ENCODE data around the gene SH2D3C. TPM values are rescaled to one million over a fixed set of nuclear protein-coding genes. Genes with fewer than 3 reads are reported as not detected.

SH2D3C gene, protein sequence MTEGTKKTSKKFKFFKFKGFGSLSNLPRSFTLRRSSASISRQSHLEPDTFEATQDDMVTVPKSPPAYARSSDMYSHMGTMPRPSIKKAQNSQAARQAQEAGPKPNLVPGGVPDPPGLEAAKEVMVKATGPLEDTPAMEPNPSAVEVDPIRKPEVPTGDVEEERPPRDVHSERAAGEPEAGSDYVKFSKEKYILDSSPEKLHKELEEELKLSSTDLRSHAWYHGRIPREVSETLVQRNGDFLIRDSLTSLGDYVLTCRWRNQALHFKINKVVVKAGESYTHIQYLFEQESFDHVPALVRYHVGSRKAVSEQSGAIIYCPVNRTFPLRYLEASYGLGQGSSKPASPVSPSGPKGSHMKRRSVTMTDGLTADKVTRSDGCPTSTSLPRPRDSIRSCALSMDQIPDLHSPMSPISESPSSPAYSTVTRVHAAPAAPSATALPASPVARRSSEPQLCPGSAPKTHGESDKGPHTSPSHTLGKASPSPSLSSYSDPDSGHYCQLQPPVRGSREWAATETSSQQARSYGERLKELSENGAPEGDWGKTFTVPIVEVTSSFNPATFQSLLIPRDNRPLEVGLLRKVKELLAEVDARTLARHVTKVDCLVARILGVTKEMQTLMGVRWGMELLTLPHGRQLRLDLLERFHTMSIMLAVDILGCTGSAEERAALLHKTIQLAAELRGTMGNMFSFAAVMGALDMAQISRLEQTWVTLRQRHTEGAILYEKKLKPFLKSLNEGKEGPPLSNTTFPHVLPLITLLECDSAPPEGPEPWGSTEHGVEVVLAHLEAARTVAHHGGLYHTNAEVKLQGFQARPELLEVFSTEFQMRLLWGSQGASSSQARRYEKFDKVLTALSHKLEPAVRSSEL
- total RNA-seq = 10 to 100 TPM; 43.4 to 48.6 TPM
- 10 to 100 TPM in 1 of 2 donors, 1 to 10 TPM in 1; 8.7 to 51.5 TPM for polyA plus RNA-seq

- Mint-ChIP-seq H3K36me3 (peaks cover 0 to 28% of the 10 kb centered on the region in 2 donors), H3K27ac (peak within 1 kb of the TSS; percentile 96 to 98 (median 97)), H3K4me3 (peak within 1 kb of the TSS; percentile 99 to 100 (median 100)), H3K9me3 (no peaks in the 10 kb centered on the region), H3K27me3 (no peaks in the 10 kb centered on the region), H3K4me1 (peaks cover 25 to 81% (median 57%) of the 10 kb centered on the region in 4 donors)
- peak within 1 kb of the TSS; percentile 63 to 97 for H3K4me3 ChIP-seq (ENCODE audit: low read length in 2 of 2)
- peak in 1 of 5 donors; percentile 67 for DNase-seq
- POLR2A ChIA-PET (ENCODE audit: partially characterized antibody) = interaction anchor here (0.6 to 12.3 kb wide), 17 partner anchors 9 to 350 kb away, joined by 3 to 377 read pairs (median 4); partner anchors contain the start of genes ENG, LRSAM1, RPL12 and ST6GALNAC6
- peaks cover 80% of the 10 kb centered on the region for H3K4me1 ChIP-seq (ENCODE audit: insufficient read depth, low read length)
- CTCF ChIA-PET (ENCODE audit: partially characterized antibody) = interaction anchor here (1.1 to 2.9 kb wide), 4 partner anchors 9 to 92 kb away, joined by 3 to 12 read pairs (median 12); partner anchors contain the start of gene TOR2A
- H3K9me3 ChIP-seq (ENCODE audit: control insufficient read depth in 1 of 2, low read length in 2 of 2) = no peaks in the 10 kb centered on the region
- H3K36me3 ChIP-seq (ENCODE audit: insufficient read depth, low read length) = peaks cover 10% of the 10 kb centered on the region
- H3K27me3 ChIP-seq (ENCODE audit: insufficient read depth, low read length) = no peaks in the 10 kb centered on the region
- peak within 1 kb of the TSS; percentile 91 for H3K27ac ChIP-seq (ENCODE audit: low read depth, low read length)
- intact Hi-C loops (cut with micrococcal nuclease) = no loop called here
Measured at GRCh38 chr9:127778280-127779135, at the start of gene SH2D3C. TSS of gene SH2D3C (minus strand) at chr9:127778666. CDS start at chr9:127778627, 39 bp downstream.

GRCh38 chr9:127826253-127826913, 47.9 kb upstream of the SH2D3C start:
- CTCF ChIA-PET (ENCODE audit: partially characterized antibody) = no interaction called here
- DNase-seq = no peak
- Histone ChIP-seq H3K27ac (ENCODE audit: low read depth, low read length) (no peak overlapping the region), H3K36me3 (ENCODE audit: insufficient read depth, low read length) (no peaks in the 10 kb centered on the region), H3K4me3 (ENCODE audit: low read length in 2 of 2) (no peak overlapping the region), H3K9me3 (ENCODE audit: control insufficient read depth in 1 of 2, low read length in 2 of 2) (no peaks in the 10 kb centered on the region), H3K27me3 (ENCODE audit: insufficient read depth, low read length) (no peaks in the 10 kb centered on the region), H3K4me1 (ENCODE audit: insufficient read depth, low read length) (no peaks in the 10 kb centered on the region)
- POLR2A ChIA-PET (ENCODE audit: partially characterized antibody) = interaction anchor here (0.9 kb wide), 1 partner anchor 43 kb away, joined by 3 read pairs; no protein-coding TSS in a partner anchor
- intact Hi-C loops (cut with micrococcal nuclease) = no loop called here
- no peak overlapping the region for H3K4me3 Mint-ChIP-seq
- peak overlapping the region in 4 of 7 donors; percentile 11 to 71 (median 42) for H3K27ac Mint-ChIP-seq
- no peaks in the 10 kb centered on the region for H3K27me3 Mint-ChIP-seq
- H3K36me3 Mint-ChIP-seq = peaks cover 0 to 6% of the 10 kb centered on the region in 2 donors
- H3K9me3 Mint-ChIP-seq = no peaks in the 10 kb centered on the region
- H3K4me1 Mint-ChIP-seq = no peaks in the 10 kb centered on the region

DNA sequence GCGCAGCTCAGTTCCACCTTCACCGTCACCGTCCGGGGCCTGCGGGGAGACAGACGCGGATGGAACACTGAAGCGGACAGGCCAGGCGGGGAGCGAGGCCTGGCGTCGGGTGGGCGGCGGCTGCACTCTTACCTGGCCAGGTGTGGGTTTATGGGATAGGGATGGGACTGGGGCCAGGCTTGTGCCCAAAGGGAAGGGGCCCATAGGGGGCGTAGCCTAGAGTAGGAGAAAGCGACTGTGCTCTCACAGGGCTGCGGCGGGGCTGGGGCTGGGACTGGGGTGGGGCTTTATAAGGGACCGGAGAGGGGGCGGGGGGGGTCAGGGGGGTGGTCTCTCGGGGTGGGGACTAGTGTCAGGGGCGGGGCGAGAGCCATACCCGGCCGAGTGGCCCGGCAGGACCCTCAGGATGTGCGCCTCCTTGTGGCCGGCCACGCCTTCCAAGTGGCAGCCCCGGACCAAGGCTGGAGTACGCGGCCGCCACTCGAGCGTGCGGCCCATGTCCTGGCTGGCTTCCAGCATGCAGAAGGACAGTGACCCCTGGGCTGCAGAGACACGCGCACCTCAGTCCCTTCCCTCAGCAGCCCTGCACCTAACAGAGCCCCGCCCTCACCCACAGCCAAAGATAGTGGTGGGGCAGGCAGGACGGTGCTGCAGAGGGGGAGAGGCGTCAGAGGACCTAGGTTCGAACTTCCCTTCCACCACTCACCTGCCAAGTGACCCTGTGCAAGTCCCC, 47.0 kb upstream of the SH2D3C start:
- ChIA-PET CTCF (ENCODE audit: partially characterized antibody) (interaction anchor here (1.1 kb wide), 2 partner anchors 44 to 96 kb away, joined by 3 read pairs; no protein-coding TSS in a partner anchor), POLR2A (ENCODE audit: partially characterized antibody) (no interaction called here)
- peak overlapping the region in 1 of 7 donors; percentile 71 for H3K27ac Mint-ChIP-seq

DNA sequence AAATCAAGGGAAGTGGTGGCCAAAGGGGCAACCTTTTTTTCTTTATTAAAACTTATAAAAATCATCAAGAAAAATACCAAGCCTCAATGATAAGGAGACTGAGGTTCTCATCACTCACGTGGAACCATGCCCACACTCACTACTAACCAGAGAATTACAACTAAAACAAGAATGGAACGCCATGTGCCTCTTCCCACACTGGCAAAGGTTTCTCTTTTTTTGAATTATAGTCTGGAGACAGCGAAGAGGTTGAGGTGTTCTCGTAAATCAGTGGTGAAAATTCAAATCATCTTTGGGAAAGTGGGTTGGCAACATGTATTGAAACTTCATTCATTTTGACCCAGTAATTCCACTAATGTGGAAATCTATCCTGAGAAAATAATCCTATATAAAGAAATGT, 43.6 kb upstream of the SH2D3C start:
- intact Hi-C loops (cut with micrococcal nuclease) = no loop called here
- H3K9me3 Mint-ChIP-seq = no peaks in the 10 kb centered on the region
- no peak overlapping the region for H3K27ac Mint-ChIP-seq
- Histone ChIP-seq H3K9me3 (ENCODE audit: control insufficient read depth in 1 of 2, low read length in 2 of 2) (no peaks in the 10 kb centered on the region), H3K4me3 (ENCODE audit: low read length in 2 of 2) (no peak overlapping the region), H3K4me1 (ENCODE audit: insufficient read depth, low read length) (no peaks in the 10 kb centered on the region), H3K27me3 (ENCODE audit: insufficient read depth, low read length) (no peaks in the 10 kb centered on the region), H3K27ac (ENCODE audit: low read depth, low read length) (no peak overlapping the region), H3K36me3 (ENCODE audit: insufficient read depth, low read length) (no peaks in the 10 kb centered on the region)
- peaks cover 6 to 21% of the 10 kb centered on the region in 2 donors for H3K36me3 Mint-ChIP-seq
- POLR2A ChIA-PET (ENCODE audit: partially characterized antibody) = no interaction called here
- no peak overlapping the region for H3K4me3 Mint-ChIP-seq
- H3K4me1 Mint-ChIP-seq = peaks cover 0 to 3% (median 0%) of the 10 kb centered on the region in 4 donors
- no peaks in the 10 kb centered on the region for H3K27me3 Mint-ChIP-seq
- no peak for DNase-seq
- CTCF ChIA-PET (ENCODE audit: partially characterized antibody) = no interaction called here

More for the DNA sequence above, 47.0 kb upstream of the SH2D3C start:
- Histone ChIP-seq H3K36me3 (ENCODE audit: insufficient read depth, low read length) (no peaks in the 10 kb centered on the region), H3K4me3 (ENCODE audit: low read length in 2 of 2) (no peak overlapping the region), H3K4me1 (ENCODE audit: insufficient read depth, low read length) (no peaks in the 10 kb centered on the region), H3K27me3 (ENCODE audit: insufficient read depth, low read length) (no peaks in the 10 kb centered on the region), H3K9me3 (ENCODE audit: control insufficient read depth in 1 of 2, low read length in 2 of 2) (no peaks in the 10 kb centered on the region), H3K27ac (ENCODE audit: low read depth, low read length) (no peak overlapping the region)
- no peaks in the 10 kb centered on the region for H3K27me3 Mint-ChIP-seq
- no peak for DNase-seq
- H3K9me3 Mint-ChIP-seq = no peaks in the 10 kb centered on the region
- no peak overlapping the region for H3K4me3 Mint-ChIP-seq
- peaks cover 0 to 9% of the 10 kb centered on the region in 2 donors for H3K36me3 Mint-ChIP-seq
- intact Hi-C loops (cut with micrococcal nuclease) = no loop called here
- peaks cover 0 to 2% (median 0%) of the 10 kb centered on the region in 4 donors for H3K4me1 Mint-ChIP-seq

DNA sequence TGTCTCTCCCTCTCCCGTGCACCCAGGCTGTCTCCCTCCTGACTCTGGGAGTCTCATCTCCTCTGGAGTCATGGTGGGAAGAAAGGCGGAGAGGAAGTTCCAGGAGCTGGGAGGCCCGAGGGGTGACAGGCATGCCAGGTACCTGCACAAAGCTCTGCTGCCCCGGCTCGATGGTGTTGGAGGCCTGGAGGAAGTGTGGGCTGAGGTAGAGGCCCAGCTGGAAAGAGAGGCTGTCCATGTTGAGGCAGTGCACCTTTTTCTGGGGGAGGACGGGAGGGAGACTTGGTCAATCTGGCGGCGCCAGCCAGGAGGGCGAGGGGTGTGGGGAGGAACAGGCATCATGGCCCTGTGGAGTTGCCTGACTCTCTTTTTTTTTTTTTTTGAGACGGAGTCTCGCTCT, 40.1 kb upstream of the SH2D3C start:
- Histone ChIP-seq H3K36me3 (ENCODE audit: insufficient read depth, low read length) (peaks cover 10% of the 10 kb centered on the region), H3K9me3 (ENCODE audit: control insufficient read depth in 1 of 2, low read length in 2 of 2) (no peaks in the 10 kb centered on the region), H3K27ac (ENCODE audit: low read depth, low read length) (no peak overlapping the region), H3K4me1 (ENCODE audit: insufficient read depth, low read length) (no peaks in the 10 kb centered on the region), H3K27me3 (ENCODE audit: insufficient read depth, low read length) (no peaks in the 10 kb centered on the region), H3K4me3 (ENCODE audit: low read length in 2 of 2) (no peak overlapping the region)
- POLR2A ChIA-PET (ENCODE audit: partially characterized antibody) = interaction anchor here (0.5 to 1.6 kb wide), 2 partner anchors 21 to 1105 kb away, joined by 3 read pairs; no protein-coding TSS in a partner anchor
- Mint-ChIP-seq H3K4me3 (no peak overlapping the region), H3K27ac (peak overlapping the region in 1 of 7 donors; percentile 23), H3K4me1 (peaks cover 0 to 3% (median 0%) of the 10 kb centered on the region in 4 donors), H3K27me3 (no peaks in the 10 kb centered on the region), H3K36me3 (peaks cover 8 to 31% of the 10 kb centered on the region in 2 donors), H3K9me3 (no peaks in the 10 kb centered on the region)
- DNase-seq = no peak
- intact Hi-C loops (cut with micrococcal nuclease) = no loop called here
- CTCF ChIA-PET (ENCODE audit: partially characterized antibody) = no interaction called here

Data from CD4-positive, alpha-beta memory T cell (primary cell).